Measurements from ENCODE around the gene TMX4. TPM values are rescaled to one million over a fixed set of nuclear protein-coding genes. Genes with fewer than 3 reads are reported as not detected.

Gene TMX4
- total and polyA plus RNA-seq, 12 donors, result 26.7 to 169 (median 115) TPM

GRCh38 chr20:7985916-7986315, 33.6 kb downstream of the TMX4 start:
- Histone ChIP-seq H3K27ac (no peak overlapping the region), H3K4me3 (no peak overlapping the region), H3K36me3 (peaks cover 0 to 80% (median 21%) of the 10 kb centered on the region in 9 donors), H3K9me3 (no peaks in the 10 kb centered on the region), H3K4me1 (peaks cover 0 to 15% (median 5%) of the 10 kb centered on the region in 9 donors), H3K27me3 (no peaks in the 10 kb centered on the region)
- TF ChIP-seq CTCF (IDR thresholded peaks at IDR 0.05), result no peak
- DNase-seq (no peak), ATAC-seq (peak in 3 of 8 donors; percentile 33 to 50 (median 50))
- WGBS, 2 donors, result 63 to 76% methylated on average over 4 of the region's 4 CpGs
- intact Hi-C loops (cut with DNase I), result no loop called here

GRCh38 chr20:7984192-7984591, 35.4 kb downstream of the TMX4 start:
- H3K4me1 ChIP-seq, result peaks cover 0 to 15% (median 5%) of the 10 kb centered on the region in 9 donors
- ATAC-seq, result no peak
- H3K4me3 ChIP-seq, result no peak overlapping the region
- peaks cover 0 to 89% (median 29%) of the 10 kb centered on the region in 9 donors for H3K36me3 ChIP-seq
- intact Hi-C loops (cut with DNase I), result no loop called here
- DNase-seq, result no peak
- H3K9me3 ChIP-seq, result no peaks in the 10 kb centered on the region
- no peak overlapping the region for H3K27ac ChIP-seq
- no peak for TF ChIP-seq CTCF (IDR thresholded peaks at IDR 0.05)
- no peaks in the 10 kb centered on the region for H3K27me3 ChIP-seq
- 87 to 91% methylated on average over 2 of the region's 2 CpGs for WGBS, 2 donors

GRCh38 chr20:7981374-7981773, 38.2 kb downstream of the TMX4 start:
- no peak for TF ChIP-seq CTCF (IDR thresholded peaks at IDR 0.05)
- Histone ChIP-seq H3K27me3 (no peaks in the 10 kb centered on the region), H3K36me3 (peaks cover 0 to 91% (median 26%) of the 10 kb centered on the region in 9 donors), H3K4me1 (peaks cover 0 to 15% (median 5%) of the 10 kb centered on the region in 9 donors), H3K27ac (no peak overlapping the region), H3K9me3 (no peaks in the 10 kb centered on the region), H3K4me3 (no peak overlapping the region)
- ATAC-seq (no peak), DNase-seq (no peak)
- intact Hi-C loops (cut with DNase I), result no loop called here

GRCh38 chr20:7980332-7981046, 39.1 kb downstream of the TMX4 start:
- intact Hi-C loops (cut with DNase I), result no loop called here
- peaks cover 0 to 82% (median 24%) of the 10 kb centered on the region in 9 donors for H3K36me3 ChIP-seq
- WGBS, 2 donors, result 63 to 70% methylated on average over 10 of the region's 10 CpGs
- no peak overlapping the region for H3K27ac ChIP-seq
- peak in 7 of 9 donors; percentile 36 to 55 (median 41) for TF ChIP-seq CTCF (IDR thresholded peaks at IDR 0.05)
- no peak overlapping the region for H3K4me3 ChIP-seq
- no peaks in the 10 kb centered on the region for H3K9me3 ChIP-seq
- peaks cover 0 to 9% (median 5%) of the 10 kb centered on the region in 9 donors for H3K4me1 ChIP-seq
- ATAC-seq (peak in 4 of 8 donors; percentile 42 to 60 (median 50)), DNase-seq (no peak)
- no peaks in the 10 kb centered on the region for H3K27me3 ChIP-seq
